A673 (cell line): ENCODE results near the gene PPP2R5E.

ENCODE experiments used
- EZH2 ChIP-seq: fragments of 200-600 bp; sonication (generic); IDR thresholded peaks from 2 replicates; pipeline ENCODE4 v1.6.1; 2017; ENCODE audit warnings: borderline replicate concordance, low read depth, mild to moderate bottlenecking, mixed read lengths, antibody characterized with exemption, low read length; ENCODE audit not compliant: poor library complexity, severe bottlenecking
- TF ChIP-seq, protein P1 (sequence below): fragments of 300-800, 200-600 bp; sonication (generic); conservative IDR thresholded peaks from 2 replicates; pipeline ENCODE4 v1.5.1; 2017; ENCODE audit warnings: low read depth, mild to moderate bottlenecking, antibody characterized with exemption, low read length, moderate library complexity, mixed read lengths

DNA sequence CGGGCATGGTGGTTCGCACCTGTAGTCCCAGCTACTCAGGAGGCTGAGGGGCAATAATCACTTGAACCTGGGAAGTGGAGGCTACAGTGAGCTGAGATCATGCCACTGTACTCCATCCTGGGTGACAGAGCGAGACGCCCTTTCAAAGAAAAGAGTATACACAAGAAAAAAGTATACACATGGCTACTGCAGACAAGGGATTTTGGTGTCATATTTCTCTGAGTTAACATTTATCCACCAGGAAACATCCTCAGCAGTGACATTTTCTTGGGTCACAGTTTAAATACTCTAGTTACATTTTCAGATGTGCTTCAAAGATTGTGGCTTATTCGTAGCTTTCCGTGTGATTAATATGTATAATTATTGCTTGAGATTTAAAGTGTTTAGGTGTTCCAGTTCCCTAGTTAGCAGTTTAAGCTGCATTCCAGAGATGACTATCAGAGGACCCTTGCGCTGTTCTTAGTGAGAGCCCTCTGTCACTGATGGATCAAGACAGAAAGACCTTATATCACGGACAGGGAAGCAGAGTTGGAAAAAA is 4.7 kb upstream of the PPP2R5E start:
- TF ChIP-seq, protein P1, sequence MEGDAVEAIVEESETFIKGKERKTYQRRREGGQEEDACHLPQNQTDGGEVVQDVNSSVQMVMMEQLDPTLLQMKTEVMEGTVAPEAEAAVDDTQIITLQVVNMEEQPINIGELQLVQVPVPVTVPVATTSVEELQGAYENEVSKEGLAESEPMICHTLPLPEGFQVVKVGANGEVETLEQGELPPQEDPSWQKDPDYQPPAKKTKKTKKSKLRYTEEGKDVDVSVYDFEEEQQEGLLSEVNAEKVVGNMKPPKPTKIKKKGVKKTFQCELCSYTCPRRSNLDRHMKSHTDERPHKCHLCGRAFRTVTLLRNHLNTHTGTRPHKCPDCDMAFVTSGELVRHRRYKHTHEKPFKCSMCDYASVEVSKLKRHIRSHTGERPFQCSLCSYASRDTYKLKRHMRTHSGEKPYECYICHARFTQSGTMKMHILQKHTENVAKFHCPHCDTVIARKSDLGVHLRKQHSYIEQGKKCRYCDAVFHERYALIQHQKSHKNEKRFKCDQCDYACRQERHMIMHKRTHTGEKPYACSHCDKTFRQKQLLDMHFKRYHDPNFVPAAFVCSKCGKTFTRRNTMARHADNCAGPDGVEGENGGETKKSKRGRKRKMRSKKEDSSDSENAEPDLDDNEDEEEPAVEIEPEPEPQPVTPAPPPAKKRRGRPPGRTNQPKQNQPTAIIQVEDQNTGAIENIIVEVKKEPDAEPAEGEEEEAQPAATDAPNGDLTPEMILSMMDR: no peak
- TF ChIP-seq EZH2: no peak
